ENCODE data around the gene PAPLN.

PAPLN gene

GRCh38 chr14:73261075-73261474, 23.8 kb downstream of the PAPLN start:
- DNase-seq (ENCODE audit: low spot score): no peak

DNA sequence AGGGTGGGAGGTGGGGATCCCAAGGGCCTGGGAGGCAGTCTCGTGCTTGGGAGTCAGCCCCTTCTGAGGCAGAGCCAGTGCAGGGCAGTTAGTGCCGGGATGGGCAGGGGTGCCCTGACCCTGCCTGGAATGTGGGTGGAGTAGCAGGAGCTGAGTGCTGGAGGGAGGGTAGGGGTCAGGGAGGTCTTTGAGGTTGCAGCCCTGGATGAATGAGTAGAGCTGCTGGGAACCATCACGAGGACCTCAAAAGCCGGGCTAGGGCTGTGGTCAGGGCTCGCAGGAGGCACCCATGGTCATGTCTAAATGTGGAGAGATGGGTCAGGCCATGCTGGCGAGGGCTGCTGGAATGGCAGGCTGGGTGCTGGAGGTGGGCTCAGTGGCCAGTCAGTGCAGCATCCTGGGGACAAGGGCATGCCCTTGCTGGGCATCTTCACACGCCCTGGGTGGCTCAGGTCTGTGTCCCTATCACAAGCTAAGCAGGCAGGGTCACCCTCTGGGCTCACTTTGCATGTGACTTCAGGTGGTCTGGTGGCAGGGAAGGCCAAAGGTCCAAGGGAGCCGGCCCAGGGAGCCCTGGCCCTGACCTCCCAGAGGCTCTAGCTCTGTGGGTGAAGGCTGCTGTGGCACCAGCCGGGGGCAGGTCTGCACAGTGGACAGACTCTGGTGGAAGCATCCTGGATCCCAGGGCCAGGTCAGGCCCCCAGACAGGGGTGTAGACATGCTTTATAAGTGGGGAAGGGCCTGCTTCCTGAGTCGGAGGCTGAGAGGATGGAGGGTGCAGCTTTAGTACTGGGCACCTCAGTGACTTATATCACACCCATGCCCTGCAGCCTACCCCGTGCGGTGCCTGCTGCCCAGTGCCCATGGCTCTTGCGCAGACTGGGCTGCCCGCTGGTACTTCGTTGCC, 24.5 kb downstream of the PAPLN start:
- no peak for DNase-seq (ENCODE audit: low spot score)

GRCh38 chr14:73262427-73263183, 25.3 kb downstream of the PAPLN start:
- no peak for DNase-seq (ENCODE audit: low spot score)

- no peak for DNase-seq (ENCODE audit: low spot score)
These were observed 26.3 kb downstream of the PAPLN start for GRCh38 chr14:73263606-73264005.

GRCh38 chr14:73264080-73264884, 27.0 kb downstream of the PAPLN start:
- DNase-seq (ENCODE audit: low spot score): no peak

- no peak for DNase-seq (ENCODE audit: low spot score)
These were observed 27.8 kb downstream of the PAPLN start for GRCh38 chr14:73264885-73265720.

DNA sequence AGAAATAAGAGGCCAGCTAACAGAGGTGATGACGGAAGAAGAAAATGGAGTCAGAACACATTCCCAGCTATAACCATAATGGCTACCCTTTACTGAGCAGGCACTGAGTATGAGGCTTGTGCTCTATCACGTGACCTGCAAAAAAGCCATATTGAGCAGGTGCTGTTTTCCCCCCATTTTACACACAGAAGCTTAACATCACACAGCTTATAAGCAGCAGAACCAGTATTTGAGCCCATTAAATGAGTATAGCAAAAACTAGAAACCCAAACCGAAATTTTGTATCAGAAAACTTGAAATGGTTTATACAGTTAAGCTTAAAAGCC, 28.4 kb downstream of the PAPLN start:
- no peak for DNase-seq (ENCODE audit: low spot score)

DNA sequence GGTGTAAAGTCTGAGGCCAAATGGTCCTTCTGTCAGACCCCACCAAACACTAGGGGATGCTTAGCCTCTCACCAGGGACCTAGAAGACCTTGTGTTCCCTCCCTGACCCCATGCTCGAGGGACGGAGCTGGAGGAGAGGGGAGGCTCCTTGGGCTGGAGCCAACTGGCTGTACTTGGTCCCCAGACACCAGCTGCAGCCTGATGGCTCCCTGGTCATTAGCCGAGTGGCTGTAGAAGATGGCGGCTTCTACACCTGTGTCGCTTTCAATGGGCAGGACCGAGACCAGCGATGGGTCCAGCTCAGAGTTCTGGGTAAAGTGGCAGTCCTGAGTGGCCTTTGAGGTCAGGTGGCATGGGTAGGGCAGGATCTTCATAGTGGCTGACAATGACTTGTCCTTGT, 29.0 kb downstream of the PAPLN start:
- DNase-seq (ENCODE audit: low spot score): no peak

DNA sequence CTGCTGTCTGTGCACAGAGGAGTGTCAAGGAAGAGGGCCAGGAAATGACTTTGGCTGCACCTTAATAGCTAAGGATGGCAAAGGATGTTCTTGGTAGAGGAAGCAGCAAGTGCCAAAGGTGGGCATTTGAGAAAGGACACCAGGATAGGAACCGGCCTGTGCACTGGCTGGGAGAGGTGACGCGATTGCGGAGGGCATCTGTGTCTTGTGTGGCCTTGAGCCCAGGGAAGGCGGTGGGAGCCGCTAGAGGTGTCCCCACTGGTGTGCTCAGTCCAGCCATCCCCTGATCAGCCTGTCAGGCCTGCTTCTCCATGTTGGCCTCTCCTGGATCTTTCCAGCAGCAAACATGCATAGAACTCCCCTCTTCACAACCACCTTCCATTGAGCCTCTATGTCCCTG, 30.2 kb downstream of the PAPLN start:
- no peak for DNase-seq (ENCODE audit: low spot score)

- no peak for DNase-seq (ENCODE audit: low spot score)
These were observed 32.6 kb downstream of the PAPLN start for GRCh38 chr14:73269729-73270531.

DNA sequence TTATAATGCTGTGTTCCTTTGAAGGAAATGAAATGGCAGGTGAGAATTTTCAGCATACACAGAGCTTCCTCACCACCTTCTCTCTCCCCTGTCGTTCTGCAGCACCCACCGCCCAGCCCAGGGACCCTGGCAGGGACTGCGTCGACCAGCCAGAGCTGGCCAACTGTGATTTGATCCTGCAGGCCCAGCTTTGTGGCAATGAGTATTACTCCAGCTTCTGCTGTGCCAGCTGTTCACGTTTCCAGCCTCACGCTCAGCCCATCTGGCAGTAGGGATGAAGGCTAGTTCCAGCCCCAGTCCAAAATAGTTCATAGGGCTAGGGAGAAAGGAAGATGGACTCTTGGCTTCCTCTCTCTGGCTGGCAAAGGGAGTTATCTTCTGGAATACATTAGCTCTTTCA, 35.1 kb downstream of the PAPLN start:
- no peak for DNase-seq (ENCODE audit: low spot score)

DNA sequence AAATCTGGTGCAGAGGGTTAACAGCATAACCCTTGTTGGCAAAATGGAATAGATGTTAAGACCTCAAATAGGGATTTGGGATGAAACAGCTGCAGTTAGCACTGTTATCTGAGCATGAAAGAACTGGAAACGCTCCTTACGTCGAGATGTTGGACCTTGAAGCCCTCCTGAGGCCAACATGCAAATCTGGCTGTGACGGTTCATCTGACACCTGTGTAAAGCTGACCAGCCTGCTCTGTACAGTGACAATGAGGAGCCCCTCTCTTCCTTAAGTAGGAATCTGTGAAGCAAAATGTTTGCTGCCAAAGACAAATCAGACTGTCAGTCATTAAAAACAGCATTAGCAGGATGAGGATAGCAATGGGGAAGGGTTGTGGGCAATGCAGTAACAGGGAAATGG, 36.5 kb downstream of the PAPLN start:
- DNase-seq (ENCODE audit: low spot score): no peak

DNA sequence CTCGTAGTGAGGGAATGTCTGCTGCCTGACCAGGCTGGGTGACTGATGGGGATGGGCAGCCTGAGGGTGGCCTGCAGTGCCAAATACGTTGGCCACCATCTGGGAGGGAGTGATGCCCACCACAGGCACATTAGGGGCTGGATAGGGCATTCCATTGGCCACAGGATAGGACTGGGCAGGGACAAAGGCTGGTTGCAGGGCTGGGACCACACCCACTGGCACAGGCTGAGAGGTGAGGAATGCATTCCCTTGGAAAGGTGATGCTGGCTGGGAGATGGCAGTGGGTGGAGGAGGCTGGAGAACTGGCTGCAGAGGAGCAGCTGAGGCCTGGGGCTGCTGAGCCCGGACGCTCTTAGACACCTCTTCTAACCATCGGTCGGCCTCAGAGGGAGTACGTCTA, 39.5 kb downstream of the PAPLN start:
- DNase-seq (ENCODE audit: low spot score): no peak

GRCh38 chr14:73277376-73277775, 40.1 kb downstream of the PAPLN start:
- DNase-seq (ENCODE audit: low spot score): no peak

- no peak for DNase-seq (ENCODE audit: low spot score)
These were observed 43.6 kb downstream of the PAPLN start for GRCh38 chr14:73280903-73281302.

DNA sequence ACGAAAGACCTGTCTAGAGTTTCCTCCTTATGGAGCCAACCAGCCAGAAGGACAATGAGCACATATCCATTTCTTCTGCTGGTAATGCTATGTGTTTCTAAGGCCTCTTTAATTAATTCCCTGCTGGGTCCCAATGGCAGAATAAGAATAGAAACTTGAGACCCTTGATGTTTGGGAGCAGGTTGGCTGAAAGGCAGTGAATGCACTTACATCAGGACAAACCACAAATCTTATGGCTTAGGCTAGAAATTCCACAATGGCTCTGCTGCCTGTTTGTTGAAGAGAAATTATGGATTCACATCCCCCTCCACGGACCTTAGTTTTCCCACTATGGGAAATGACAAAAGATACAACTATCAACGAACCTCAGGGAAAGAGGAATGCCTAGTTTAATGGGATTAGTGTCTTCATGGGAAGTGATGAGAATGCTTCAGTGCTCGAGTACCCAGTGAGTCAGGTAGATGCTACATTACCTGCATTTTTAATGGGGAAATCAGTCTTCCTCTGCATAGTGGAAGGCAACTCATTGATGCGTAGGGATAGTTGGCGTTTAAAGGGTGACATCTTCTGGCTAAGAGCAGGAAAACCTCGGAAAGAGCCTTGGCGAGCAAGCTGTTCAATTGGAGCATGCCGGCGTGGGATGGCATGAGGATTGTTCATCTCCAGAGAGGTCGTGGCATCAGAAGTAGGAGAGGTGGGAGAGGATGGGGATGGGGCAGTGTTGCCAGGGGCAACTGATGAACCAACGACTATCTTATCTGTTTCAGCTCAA, 46.5 kb downstream of the PAPLN start:
- no peak for DNase-seq (ENCODE audit: low spot score)

- DNase-seq (ENCODE audit: low spot score): no peak
These were observed 48.7 kb downstream of the PAPLN start for GRCh38 chr14:73285979-73286378.

GRCh38 chr14:73286598-73286997, 49.3 kb downstream of the PAPLN start:
- no peak for DNase-seq (ENCODE audit: low spot score)

GRCh38 chr14:73287071-73287470, 49.8 kb downstream of the PAPLN start:
- DNase-seq (ENCODE audit: low spot score): no peak

- DNase-seq (ENCODE audit: low spot score): no peak
These were observed 52.0 kb downstream of the PAPLN start for GRCh38 chr14:73289308-73289707.

Data from LoVo (cell line).